Endometrial microvascular endothelial cells (primary cell): ENCODE measurements around the gene MMAB. TPM values are rescaled to one million over a fixed set of nuclear protein-coding genes. Genes with fewer than 3 reads are reported as not detected.

ENCODE experiments used
- in situ Hi-C: cut with HindIII; loops from 2 replicates; pipeline ENCODE4 v1.10.0; 2017; ENCODE audit warnings: low sequenced_read_pairs, low pct_unique_long_range_greater_than_20kb; ENCODE audit errors: inconsistent ontology term
- total RNA-seq: library from RNA; depleted of rRNA; stranded (reverse); fragments of >200 nt; gene quantifications from one replicate; pipeline ENCODE4 v1.2.3, GENCODE V29; 2015; ENCODE audit errors: inconsistent ontology term

Gene MMAB
- total RNA-seq, 1 donor from 2014 or later: 34.9 TPM

DNA sequence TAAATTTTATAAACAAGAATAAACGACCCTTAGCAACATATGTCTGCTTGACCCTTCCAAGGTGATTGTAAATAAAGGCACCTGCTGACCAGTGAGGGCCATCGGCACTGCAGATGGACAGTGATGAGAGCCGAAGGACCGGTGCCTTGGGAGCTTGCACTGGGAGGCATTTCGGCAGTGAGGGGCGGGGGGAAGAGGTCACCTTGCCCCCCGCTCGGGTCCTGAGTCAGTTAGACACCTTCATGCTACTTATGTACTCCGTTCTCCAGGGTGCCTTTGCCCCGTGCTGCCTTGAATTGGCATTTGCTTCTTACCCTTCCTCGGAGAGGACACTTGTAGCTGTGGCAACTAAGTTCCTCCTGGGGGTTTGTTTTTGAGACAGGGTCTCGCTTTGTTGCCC is 23.0 kb downstream of the MMAB start:
- in situ Hi-C loops: no loop called here

DNA sequence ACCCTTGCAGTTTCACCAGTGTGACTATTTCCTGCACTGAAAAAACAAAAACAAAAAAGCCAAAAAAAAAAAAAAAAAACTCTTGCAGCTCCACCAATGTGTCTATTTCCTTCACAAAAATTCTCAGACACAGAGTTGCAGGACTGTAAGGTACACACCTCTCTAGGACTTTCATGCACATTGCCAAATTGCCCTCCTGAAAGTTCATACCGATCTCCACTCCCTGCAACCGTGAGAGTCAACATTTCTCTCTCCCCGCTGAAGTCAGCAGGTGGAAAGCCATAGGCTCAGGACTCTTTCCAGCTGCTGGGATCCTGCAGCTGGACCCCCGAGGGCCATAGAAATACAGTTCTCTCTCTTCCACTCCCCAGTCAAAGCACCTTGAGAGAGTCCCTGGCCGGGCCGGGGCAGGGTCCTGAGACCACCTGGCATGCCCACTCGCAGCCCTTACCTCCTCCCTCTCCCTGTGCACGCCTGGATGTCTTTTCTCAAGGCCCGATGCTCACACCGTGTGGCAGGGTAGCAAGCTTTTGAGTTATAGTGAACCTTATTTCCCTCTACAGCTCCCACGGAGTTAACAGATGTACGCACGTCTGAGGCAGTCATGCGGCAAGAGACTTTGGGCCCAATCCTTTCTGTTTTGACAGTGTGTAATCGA is 23.6 kb downstream of the MMAB start:
- in situ Hi-C loops: loop anchor here (25.0 kb wide), 1 partner anchor 238 kb away; no protein-coding TSS in a partner anchor

DNA sequence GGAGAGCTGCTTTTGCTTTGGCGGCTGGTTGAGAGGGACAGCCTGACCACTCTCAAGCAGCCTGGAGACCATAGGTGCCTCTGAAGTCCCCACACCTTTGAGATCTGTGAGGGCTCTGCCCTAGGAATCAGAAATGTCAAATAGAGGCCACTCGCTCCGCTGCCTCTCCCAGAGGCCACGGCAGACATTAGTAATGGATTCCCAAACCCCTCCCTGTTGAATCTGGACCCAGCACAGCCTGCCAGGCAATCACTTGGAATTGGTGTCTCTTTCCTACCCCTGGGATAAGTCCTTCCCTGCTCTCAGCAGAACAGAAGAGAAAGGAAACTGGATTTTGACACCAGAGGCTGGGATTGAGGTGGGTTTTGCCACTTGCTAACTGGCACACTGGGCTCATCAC is 25.0 kb downstream of the MMAB start:
- in situ Hi-C loops: loop anchor here (25.0 kb wide), 1 partner anchor 239 kb away; no protein-coding TSS in a partner anchor

DNA sequence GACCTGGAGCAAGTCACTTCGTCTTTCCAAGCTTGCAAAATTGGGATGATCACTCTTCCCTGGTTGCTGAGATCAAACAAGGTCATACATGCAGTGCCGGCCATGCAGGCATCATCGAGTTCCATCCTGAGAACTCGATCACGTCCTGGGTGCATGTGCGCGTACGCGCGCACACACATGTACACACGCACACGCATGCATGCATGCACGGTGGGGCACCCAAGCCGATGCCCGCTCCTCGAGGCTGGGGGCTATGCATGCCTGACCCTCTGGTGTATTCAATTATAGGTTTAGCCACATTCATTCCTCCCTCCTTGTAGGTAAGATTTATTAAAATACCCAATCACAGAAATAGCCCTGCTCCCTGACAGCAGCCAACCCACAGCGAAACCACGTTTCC is 26.0 kb downstream of the MMAB start:
- in situ Hi-C loops: loop anchor here (25.0 kb wide), 1 partner anchor 240 kb away; no protein-coding TSS in a partner anchor

DNA sequence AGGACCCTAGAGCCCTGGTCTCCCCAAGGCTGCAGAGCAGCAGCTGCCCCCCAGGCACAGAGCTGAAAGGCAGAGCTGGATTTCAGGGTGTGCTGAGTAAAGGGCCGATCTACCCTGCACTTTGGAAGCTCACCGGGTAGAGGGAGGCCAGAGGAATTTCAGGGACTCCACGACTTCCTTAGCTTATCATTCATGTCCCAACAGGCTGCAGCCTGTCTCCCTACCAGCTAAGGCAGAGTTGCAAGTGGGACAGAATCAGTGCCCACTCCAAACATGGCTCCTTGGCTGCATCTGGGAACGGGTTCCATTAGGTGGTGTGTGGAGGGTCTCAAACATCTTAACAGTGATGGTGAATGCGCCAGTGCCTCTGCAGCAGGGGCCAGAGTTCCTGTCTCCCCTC is 27.5 kb downstream of the MMAB start:
- in situ Hi-C loops: loop anchor here (25.0 kb wide), 1 partner anchor 241 kb away; no protein-coding TSS in a partner anchor

DNA sequence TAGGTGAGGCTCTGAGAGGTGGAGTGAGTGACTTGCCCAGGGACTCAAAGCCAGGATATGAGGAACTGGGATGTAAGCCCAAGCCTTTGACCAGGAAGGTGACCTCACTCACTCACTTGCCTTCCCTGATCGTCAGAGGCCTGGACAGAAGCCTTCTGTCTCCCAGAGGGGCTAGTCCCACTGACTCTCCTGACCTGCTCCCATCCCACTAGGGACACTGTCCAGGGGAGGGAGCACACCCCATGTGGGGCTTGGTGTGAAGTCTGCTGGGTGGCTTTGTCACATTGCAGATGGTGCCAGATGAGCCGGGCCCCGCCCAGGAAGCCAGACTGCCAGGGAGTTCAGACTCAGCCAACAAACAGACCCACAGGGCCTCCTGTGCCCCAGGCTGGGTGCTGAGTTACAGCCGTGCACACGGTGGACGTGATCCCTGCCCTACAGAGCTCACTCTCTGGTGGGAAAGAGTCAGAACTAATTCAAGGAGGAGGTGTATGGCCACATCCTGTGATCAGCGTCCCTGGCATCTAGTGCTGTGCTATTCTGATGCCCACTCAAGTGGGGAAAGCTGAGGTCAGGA is 28.3 kb downstream of the MMAB start:
- in situ Hi-C loops: loop anchor here (25.0 kb wide), 1 partner anchor 242 kb away; no protein-coding TSS in a partner anchor

DNA sequence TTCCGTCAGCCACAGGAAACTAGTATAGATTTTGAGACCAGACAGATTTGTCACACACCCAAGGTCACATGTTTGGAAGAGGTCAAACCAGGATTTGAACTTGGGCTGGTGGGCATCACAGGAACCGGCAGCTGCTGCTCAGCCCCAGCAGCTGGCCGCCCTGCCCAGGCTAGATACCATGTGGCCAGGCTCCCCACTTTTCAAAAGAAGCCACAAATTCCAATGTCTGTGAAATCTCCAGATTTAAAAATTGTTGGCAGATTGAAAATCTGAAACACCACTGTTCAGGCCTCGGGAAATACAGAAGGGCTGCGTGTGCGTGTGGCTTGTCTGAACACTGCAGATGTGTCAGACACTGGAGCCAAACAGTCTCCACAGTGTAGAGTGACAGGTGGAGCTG is 30.4 kb downstream of the MMAB start:
- in situ Hi-C loops: loop anchor here (25.0 kb wide), 1 partner anchor 244 kb away; no protein-coding TSS in a partner anchor

DNA sequence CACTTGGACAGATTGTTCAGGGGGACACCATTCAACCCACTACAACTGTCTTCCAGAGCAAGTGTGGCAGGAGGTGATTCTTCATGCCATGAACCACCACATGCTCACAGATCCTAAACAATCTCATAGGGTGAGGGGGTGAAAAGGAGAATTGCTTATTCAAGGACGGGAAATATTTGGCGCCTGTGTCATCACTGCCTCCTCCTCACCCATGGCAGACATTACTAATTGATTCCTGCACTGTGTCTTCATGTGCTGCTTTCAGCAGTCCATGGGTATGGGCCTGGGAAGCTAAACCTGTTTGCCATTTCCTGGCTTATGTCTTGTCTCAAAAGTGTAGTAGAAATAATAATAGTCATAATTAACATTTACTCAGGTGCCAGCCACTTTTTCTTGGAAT is 31.3 kb downstream of the MMAB start:
- in situ Hi-C loops: loop anchor here (25.0 kb wide), 1 partner anchor 245 kb away; no protein-coding TSS in a partner anchor

DNA sequence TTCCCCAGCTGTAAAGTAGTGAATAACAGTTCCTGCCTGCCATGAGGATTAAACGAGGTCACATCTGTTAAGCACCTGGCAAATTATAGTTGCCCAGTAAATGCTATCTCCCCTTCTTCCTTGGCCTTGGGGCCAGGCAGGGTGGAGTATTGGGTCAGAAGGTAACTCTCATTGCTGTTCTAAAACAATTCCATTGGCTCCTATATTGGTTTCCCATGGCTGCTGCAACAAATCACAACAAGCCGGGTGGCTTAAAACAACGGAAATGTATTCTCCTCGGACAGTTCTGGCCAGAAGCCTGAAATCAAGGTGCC is 31.9 kb downstream of the MMAB start:
- in situ Hi-C loops: loop anchor here (25.0 kb wide), 1 partner anchor 246 kb away; no protein-coding TSS in a partner anchor

DNA sequence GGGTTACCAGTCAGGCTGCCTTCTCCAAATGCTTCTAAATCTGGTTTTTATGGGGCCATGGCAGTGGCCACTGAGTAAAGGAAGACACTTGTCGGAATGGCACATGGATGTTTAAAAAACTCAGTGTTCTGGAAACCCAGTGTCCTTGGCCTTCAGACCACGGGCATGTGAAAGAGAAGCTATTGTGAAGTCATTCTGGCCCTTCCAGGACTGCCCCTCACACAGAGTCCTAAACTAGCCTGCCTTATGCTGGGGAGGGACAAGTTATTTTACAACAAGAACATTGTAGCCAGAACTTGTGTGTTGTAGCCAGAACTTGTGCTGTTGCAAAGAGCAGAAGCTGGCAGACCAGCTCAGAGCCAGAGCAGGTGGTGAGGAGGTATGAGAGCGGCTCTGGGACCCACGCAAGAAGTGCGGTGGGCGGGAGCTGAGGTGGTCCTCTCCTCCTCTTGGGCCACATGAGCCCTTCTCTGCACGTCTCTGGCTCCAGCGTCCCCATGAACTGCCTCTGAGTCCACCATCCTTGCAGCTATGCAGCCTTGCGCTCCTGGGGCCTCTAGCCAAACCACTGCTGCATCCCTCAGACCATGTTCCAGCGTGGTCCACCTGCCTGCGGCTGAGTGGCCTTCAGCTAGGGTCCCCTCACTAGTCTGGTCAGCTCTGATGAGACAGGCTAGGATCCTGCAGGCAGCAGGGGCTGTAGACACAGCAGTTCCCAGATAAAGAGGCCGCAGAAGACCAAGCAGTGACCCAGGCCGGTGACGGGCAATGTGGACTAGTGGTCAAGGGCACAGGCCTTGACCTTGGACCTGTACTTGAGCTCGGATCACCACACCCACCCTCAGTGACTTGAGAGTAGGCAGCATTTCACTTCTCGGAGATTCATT is 32.5 kb downstream of the MMAB start:
- in situ Hi-C loops: loop anchor here (25.0 kb wide), 1 partner anchor 247 kb away; no protein-coding TSS in a partner anchor

DNA sequence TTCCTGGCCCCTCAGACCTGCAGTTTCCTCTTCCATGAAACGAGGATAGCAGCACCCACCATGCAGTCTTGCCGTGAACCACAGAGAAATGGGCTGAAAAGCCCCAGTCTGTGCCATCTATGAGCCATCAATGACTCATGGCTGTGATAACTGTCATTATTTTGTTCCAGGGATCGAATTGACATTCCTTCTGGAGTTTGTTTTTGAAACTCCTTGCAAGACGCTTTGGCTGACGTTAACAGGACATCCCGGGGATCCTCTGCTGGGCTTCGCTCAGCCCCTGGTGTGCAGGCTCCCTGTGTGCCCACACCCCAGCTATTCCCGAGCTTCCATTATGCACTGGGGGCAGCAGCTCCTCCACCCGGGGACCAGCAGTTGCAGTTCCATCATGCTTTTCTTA is 33.8 kb downstream of the MMAB start:
- in situ Hi-C loops: loop anchor here (25.0 kb wide), 1 partner anchor 248 kb away; no protein-coding TSS in a partner anchor

DNA sequence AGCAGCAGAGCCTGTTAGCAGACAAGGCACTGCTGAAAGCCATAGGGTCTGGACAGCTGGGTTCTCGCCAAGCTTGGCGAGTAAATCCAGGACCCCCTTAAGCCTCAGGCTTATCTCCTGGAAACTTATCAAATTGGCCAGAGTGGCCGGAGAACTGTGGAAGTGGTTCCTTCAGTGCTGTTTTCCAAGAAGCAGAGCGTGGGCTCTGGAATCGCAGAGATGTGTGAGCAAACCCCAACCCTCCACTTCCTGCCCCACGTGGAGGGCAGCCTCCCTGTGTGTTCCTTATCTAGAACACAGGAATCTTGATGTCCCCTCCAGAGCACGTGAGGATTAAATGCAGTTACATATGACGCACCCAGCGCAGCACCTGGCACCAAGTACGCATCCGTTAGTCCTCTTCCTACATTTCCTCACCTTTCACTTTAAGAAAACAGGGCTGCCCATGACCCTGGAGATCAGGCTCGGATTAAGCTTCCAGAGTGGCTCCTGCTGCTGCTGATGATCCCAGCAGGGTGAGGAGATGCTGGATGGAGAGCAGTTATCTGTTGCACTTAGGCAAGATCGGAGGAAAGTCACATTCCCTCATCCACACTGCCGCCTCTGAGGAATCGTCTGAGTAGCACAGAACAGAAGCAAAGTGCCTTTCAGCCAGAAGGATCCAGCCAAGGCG is 35.0 kb downstream of the MMAB start:
- in situ Hi-C loops: loop anchor here (25.0 kb wide), 1 partner anchor 249 kb away; no protein-coding TSS in a partner anchor

DNA sequence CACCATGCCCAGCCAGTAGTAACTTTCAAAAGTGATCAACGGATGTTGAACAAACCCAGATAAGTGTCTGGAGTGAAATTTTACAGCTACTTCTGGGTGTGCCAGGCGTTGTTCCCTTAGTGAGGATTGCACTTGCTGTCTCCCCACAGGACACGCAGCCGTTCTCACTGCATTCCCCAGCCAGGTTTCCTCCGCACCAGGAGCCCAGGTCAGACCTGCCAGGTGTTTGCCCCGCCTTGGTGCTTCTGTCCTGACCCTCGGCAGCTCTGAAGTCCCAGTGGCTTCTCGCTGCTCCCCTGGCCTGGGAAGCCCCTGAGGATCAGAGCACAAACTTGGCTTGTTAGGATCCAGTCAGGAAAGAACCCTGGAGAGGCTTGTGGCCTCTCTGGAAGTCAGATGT is 36.2 kb downstream of the MMAB start:
- in situ Hi-C loops: loop anchor here (25.0 kb wide), 1 partner anchor 250 kb away; no protein-coding TSS in a partner anchor

DNA sequence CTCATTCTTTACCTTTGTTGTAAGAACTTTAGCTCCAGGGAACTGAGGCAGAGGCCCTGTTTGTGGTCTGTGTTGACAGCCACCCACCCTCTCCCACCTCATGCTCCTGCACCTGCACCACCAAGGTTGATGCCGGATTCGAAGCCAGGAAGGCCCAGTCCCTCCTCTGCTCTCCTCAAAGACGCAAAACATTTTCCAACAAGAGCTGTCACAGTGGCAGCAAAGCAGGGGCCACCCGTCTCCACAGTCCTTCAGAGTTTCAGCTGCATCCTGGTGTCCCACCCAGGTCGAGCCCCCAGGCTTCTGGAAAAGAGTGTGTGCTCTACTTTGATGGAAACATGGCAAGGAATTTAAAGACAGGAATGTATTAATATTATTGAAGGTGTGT is 37.4 kb downstream of the MMAB start:
- in situ Hi-C loops: loop anchor here (25.0 kb wide), 1 partner anchor 251 kb away; no protein-coding TSS in a partner anchor

DNA sequence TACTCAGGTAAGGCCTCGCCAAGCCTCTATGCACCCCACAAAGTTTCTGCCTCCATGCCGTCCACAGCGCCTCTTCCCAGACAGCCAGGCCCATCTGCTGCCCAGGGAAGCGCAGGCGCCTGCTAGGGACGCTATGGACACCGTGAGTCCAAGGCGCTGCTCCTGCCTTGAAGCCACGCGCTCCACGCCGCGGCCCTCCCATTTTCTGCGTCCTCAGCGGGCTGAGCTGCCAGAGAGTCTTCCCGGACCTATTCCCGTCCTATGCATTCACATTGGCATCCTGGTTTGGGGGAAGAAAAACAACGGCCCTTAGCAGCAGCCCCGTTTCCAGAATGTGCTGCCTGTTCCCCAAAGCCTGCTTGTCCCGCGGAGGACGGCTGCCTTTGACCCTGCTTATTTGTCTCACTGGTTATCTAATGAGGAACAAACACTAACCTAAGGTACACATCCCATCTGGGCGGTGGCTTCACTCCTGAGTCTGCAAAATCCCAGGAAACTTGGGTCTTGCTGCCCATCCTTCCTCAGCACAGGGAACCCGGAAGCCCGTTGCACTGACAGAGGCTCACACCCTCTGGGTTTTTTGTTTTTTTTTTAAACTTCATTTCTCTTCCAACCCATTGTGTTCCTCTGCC is 38.0 kb downstream of the MMAB start:
- in situ Hi-C loops: loop anchor here (25.0 kb wide), 1 partner anchor 252 kb away; no protein-coding TSS in a partner anchor

DNA sequence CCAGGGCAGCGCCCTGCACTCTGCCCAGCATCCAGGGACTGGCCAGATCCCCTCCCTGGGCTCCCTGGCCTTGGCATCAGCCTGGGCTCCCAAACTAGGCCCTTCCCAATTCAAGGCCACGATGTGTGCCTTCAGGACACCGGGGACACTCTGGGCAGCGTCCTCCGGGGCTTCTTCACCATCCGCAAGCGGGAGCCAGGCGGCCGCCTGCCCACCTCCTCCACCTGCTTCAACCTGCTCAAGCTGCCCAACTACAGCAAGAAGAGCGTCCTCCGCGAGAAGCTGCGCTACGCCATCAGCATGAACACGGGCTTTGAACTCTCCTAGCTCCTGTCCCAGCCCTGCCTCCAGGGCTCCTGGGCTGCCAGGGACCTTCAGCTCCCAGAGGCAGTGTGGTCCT is 38.8 kb downstream of the MMAB start:
- in situ Hi-C loops: loop anchor here (25.0 kb wide), 1 partner anchor 253 kb away; no protein-coding TSS in a partner anchor

DNA sequence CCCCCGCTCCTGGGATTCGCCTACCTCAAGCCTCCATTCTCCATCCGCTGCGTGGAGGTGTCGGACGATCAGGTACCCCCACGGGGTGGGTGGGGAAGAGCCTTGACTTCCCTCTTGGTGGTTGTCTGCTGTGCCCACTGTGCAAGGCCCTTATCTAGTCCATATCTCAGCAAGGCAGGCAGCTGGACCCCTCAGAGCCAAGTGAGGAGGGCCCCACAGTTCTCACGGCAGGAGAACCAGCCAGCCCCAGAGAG is 39.9 kb downstream of the MMAB start:
- in situ Hi-C loops: loop anchor here (25.0 kb wide), 1 partner anchor 254 kb away; no protein-coding TSS in a partner anchor

DNA sequence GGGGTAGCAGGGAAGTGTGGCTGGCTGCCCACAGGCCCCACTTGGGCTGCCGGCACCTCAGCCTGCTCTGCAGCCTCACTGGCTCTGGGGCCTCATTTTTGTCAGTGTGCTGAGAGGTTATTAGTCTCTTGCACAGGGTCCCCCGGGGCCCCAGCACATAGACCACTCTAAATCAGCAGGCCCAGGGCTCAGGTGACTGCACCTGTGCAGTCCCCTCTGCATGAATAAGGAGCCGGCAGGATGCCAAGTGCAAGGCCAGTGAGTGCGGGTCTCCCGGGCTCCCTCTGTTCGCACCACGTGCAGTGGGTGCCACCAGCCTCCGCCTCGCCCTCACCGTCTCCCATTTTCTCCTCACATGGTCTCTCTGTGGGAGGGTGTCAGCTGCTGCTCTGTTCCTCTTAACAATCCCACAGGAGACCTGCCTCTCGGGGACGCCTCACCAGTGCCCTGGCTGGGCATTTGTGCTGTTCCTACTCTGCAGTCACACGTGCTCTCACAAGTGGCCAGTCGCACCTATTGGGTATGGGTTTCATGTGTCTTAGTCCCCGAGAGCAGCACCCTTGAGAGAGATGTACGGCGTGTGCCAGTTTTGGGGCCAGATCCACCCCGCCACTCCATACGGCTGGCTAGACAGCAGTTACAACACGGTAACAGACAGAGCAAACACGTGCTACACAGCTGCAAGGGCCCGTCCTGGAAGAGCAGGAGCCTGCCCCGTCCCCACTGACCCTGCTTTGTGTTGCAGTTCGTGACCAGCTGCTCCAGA is 40.4 kb downstream of the MMAB start:
- in situ Hi-C loops: loop anchor here (25.0 kb wide), 1 partner anchor 254 kb away; no protein-coding TSS in a partner anchor
